Neural progenitor cell (in vitro differentiated cells): ENCODE data around the gene ITGA1.

Experiments used
- EZH2 ChIP-seq: fragments of 200-600 bp; sonication (generic); IDR thresholded peaks from 2 replicates; pipeline ENCODE4 v1.6.1; 2017; ENCODE audit warnings: antibody characterized with exemption, mild to moderate bottlenecking, moderate library complexity
- EZH2phosphoT487 ChIP-seq: fragments of 200-600 bp; sonication (generic); IDR thresholded peaks from 2 replicates; pipeline ENCODE4 v1.6.1; 2017; ENCODE audit warnings: antibody characterized with exemption
- TF ChIP-seq, protein P1 (sequence below): fragments of 200-600 bp; sonication (generic); IDR thresholded peaks from 2 replicates; pipeline ENCODE4 v1.5.1; 2017; ENCODE audit warnings: antibody characterized with exemption, mild to moderate bottlenecking

GRCh38 chr5:52888363-52888762 is 100.6 kb downstream of the ITGA1 start:
- TF ChIP-seq, protein P1, sequence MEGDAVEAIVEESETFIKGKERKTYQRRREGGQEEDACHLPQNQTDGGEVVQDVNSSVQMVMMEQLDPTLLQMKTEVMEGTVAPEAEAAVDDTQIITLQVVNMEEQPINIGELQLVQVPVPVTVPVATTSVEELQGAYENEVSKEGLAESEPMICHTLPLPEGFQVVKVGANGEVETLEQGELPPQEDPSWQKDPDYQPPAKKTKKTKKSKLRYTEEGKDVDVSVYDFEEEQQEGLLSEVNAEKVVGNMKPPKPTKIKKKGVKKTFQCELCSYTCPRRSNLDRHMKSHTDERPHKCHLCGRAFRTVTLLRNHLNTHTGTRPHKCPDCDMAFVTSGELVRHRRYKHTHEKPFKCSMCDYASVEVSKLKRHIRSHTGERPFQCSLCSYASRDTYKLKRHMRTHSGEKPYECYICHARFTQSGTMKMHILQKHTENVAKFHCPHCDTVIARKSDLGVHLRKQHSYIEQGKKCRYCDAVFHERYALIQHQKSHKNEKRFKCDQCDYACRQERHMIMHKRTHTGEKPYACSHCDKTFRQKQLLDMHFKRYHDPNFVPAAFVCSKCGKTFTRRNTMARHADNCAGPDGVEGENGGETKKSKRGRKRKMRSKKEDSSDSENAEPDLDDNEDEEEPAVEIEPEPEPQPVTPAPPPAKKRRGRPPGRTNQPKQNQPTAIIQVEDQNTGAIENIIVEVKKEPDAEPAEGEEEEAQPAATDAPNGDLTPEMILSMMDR, result no peak
- TF ChIP-seq EZH2 (no peak), EZH2phosphoT487 (no peak)
